GM21526 (cell line): ENCODE measurements around the gene MAPKAP1.
"Not testable (repeated sequence)": the region's sequence is repeated elsewhere in the genome, so short reads cannot be mapped to it uniquely, and the experiment has no call there.

Experiments
- ATAC-seq: cut with Tn5 transposase; IDR thresholded peaks from one replicate; pipeline ENCODE4 v1.9.1; 2021; ENCODE audit warnings: moderate library complexity; ENCODE audit not compliant: unreplicated experiment, low FRiP score

MAPKAP1 gene

DNA sequence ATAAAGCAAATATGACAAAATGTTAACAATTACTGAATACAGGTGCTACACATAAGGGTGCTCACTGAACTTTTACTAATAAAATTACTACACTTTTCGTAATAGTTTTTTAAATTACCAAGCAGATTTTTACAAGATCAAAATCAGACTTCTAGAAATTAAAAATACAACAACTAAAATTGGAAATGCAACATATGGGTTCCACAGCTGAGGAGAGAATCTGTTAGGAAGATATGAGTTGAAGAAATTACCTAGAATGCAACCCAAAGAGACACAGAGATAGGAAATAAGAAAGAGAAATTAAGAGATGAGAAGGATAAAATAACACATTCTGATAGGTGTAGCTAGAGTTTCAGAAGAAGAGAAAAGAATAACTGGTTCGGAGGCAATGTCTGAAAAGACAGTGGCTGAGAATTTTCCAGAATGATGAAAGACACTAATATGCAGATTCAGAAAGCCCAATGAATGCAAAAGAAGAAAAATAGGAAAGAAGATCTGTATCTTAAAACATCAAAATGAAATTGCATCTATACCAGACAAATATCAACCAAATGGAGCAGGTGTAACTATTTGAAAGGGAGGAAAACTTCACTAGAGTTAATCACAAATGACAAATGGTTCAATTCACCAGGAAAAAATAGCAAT is 95.8 kb downstream of the MAPKAP1 start:
- no peak for ATAC-seq

DNA sequence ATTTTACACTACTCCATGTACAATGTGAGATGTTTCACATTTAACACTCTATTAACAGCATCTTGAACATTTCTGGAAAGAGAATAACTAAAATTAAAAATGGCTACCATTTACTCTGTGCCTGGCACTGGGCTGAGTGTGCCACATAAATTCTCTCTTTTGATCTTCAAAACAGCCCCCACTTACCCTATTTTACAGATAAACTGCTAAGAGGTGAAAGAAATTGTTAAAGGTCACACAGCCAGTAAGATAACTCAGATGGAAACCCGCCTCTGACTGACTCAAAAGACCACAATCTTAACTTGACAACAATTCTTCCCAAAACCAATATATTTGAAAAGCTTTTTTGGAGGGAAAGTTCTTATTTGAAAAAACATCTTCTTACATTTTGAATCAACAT is 97.3 kb downstream of the MAPKAP1 start:
- ATAC-seq, result no peak

DNA sequence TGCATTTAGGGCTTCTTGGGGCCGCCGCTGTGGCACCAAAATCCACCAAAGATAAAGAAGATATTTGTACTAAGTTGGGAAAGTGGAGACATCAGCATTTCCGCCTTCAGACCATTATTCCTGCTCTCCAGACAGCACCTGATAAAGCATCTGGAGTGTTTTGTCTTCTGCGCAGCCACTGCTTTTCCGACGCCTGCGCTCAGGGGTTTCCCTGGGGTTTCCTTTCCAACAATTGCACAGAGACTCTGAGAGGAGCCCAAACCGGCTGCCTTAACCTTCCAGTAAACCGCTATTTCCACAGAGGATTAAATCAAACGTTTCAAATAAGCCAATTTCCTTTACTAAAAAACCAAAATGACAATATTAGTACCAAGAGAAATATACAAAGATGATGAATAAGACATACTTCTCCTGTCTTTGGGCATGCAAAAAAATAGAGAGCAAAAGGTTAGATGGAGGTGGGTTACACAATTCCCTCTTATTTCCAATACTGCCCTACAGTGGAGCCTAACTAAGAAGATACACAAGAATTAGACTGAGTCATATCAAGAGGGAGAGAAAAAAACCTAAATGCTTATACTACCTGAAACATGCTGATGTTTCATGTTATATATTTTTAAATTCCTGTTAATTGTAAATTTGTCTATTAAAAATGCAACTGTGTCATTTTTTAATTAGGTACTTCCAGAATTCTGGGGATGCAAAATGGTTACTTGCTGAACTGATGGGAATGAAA is 98.4 kb downstream of the MAPKAP1 start:
- no peak for ATAC-seq

DNA sequence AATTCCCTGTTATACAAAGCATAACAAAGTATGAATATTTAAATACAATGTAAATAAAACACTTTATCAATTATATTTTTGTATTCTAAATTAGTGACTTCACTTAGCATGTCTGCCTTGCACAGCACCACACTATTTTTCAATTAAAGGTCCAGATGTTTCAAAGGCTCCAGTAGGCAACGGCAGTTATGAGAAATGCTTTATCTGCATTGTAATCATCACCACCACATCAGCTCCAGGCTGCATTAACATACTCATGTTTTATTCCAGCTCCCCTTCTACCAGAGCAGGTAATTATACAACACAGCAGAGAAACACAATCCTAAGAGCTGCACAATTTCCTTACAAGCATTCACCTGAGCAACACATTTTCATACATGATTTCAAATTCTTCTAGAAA is 102.8 kb downstream of the MAPKAP1 start:
- ATAC-seq, result no peak

DNA sequence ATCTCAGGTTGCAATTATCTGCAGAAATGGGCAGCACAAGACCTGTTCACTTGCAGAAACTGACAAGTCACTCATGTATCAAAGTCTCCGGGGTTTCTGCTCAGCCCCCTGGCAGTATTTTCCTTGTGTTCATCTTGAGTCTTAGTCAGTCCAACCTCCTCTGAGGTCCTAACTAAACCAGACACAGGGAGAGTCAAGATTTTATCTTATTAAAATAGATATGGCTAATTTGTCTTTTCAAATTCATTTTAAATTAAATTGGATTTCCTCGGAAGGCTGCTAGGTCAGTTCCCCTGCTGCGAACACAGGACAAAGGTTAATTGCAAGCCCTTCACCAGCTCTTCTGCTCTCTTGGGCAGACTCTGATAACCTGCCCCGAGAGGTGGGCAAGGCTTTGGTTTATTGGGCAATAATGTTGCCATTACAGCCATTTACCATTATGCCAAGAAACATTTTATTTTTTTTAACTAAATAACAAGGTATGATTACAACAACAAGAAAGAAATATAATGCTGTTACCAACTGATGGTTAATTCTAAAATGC is 103.5 kb downstream of the MAPKAP1 start:
- ATAC-seq, result no peak

GRCh38 chr9:125601961-125602360 is 105.0 kb downstream of the MAPKAP1 start:
- no peak for ATAC-seq

DNA sequence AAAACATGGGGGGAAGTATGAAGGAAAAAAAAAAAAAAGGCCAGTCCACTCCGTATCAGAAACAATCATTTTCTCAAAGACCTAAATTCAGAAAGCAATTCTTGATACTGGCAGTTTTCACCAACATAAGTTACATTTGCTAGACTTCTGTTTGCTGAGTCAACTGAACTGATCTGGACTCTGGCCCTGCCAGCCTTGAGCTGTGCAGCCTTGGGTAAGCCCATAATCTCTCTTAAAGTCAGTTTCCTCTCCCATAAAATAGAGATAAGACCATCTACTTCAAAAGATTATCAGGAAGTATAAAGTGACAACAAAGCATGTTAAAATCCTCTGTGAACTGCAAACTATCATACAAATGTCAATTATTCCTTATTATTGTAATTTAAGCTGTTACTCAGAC is 106.8 kb downstream of the MAPKAP1 start:
- ATAC-seq, result no peak

GRCh38 chr9:125594223-125594610 is 112.8 kb downstream of the MAPKAP1 start:
- ATAC-seq, result no peak

DNA sequence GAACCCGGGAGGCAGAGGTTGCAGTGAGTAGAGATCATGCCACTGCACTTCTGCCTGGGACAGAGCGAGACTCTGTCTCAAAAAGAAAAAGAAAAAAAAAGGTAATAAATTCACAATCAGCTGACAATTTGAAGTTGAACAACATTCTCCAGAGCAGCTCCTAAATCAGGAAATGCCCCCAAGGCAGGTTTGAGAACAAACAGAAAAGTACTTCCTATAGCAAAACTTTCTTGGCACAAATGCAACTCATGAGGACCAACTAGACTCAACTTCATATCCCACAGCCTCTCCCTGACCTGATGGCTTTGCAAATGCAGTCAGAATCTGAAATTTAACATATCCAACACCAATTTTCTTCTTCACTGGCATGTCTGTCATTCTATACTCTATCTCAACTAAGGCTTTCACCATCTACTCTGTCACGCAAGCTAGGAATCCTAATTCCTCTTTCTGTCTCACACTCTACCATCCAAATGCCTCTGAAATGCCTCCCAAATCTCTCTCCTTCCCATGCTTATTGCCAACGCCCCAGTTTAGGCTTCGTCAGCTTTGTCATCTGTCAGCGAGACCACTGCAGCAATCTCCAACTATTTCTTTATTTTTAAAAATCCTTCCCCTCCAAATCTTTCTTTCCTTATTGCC is 113.3 kb downstream of the MAPKAP1 start:
- ATAC-seq, result no peak

DNA sequence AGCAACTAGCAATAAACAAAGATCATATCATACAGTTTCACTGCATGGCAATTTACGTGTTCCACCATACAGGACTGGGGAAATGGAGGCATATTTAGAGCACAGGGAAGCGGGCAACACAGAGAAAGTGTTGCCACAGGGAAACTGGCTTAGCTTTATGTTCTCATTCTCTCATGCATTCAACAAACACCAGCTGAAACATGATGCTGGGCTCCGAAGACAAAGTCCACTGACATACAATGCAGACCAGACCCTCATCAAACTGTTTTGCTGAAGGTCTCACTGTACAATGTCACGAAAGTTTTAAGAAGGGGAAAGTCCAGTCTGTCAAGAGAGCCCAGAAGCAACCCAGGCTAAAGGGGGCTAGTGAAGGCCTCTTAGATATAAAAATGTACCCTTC is 115.1 kb downstream of the MAPKAP1 start:
- ATAC-seq, result no peak

- no peak for ATAC-seq
Observed at GRCh38 chr9:125591245-125591644, 115.8 kb downstream of the MAPKAP1 start.

- ATAC-seq, result no peak
Observed at GRCh38 chr9:125589287-125589686, 117.7 kb downstream of the MAPKAP1 start.

DNA sequence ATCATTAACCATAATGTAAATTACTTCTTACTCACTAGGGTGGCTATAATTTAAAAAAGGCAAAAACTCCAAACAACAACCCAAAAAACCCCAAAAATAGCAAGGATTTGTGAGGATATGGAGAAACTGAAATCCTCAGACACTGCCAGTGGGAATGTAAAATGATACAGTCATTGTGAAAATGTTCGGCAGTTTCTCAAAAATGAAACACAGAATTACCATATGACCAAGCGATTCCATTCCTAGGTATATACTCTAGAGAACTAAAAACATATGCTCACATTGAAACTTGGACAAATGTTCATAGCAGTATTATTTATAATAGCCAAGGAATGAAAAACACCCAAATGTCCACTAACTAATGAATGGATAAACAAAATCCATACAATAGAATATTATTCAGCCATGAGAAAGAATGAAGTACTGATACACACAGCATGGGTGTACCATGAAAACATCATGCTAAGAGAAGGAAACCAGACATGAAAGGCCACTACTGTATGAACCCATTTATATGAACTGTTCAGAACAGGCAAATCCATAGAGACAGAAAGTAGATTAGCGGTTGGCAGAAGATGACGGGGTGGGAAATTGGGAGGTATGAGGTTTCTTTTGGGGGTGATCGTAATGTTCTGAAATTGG is 119.1 kb downstream of the MAPKAP1 start:
- no peak for ATAC-seq

DNA sequence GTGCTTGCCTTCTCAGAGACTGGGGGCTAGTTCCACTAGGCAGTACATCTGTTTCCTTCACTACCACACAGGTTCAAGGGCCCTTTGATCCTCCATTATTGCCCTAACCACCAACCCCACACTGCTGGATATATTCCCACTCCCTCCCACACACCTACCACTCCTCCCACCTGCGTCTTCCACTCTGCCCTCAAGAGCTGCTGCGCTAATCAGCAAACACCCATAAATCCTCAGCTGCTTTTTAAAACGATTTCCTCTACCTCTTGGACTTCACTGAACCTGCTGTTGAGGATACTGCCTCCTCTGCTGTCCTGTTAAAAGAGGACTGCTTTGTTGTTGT is 120.9 kb downstream of the MAPKAP1 start:
- no peak for ATAC-seq

DNA sequence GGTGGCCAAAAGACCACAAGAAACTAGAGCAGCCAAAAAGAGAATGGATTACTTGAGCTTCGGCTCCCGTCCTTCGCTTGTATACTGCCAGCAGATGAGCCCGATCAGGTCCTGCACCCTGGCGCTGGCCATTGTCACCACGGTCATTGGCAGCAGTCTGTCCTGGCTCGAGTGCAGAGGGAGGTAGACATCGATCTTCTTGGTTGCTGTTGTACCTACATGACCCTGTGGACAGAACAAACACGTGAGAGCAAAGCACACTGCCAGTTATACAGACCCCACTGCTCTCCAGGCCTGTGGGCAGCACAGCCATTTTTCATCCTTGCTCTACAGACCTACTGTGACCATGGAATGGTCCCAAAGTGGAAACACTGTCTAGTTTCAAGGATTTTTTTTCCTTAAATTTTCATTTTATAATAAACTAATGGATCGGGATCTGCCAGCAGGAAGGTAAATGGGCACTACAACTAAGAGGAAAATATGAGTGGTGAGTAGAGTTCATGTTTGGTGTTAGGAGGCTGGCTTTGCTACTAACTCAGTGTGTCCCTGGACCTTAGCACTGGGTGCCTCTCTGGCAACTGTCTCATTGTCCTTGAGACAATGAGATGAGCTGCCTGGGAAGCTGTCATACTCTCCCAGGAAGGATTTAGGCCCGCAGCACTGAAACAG is 121.4 kb downstream of the MAPKAP1 start:
- no peak for ATAC-seq

DNA sequence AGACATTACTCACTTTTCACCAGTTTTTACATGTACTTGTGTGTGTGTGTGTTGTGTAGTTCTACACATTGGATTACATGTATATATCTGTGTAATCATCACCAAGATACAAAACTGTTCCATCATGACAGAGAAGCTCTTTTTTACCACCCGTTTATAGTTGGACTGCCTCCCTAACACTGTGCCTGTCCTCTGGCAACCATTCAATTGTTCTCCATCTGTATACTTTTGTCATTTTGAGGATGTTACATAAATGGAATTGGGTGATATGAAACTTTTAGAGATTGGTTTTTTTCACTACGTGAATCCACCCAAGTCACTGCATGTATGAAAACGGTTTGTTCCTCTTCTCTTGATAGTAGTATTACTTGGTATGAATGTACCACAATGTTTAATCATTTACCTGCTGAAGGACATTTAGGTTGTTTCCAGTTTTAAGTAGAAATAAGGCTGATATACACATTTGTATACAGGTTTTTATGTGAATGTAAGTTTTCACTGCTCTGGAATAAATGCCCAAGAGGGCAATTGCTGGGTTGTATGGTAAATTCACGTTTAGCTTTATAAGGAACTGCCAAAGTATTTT is 126.2 kb downstream of the MAPKAP1 start:
- ATAC-seq, result no peak

- no peak for ATAC-seq
Observed at GRCh38 chr9:125579030-125579932, 127.7 kb downstream of the MAPKAP1 start.

DNA sequence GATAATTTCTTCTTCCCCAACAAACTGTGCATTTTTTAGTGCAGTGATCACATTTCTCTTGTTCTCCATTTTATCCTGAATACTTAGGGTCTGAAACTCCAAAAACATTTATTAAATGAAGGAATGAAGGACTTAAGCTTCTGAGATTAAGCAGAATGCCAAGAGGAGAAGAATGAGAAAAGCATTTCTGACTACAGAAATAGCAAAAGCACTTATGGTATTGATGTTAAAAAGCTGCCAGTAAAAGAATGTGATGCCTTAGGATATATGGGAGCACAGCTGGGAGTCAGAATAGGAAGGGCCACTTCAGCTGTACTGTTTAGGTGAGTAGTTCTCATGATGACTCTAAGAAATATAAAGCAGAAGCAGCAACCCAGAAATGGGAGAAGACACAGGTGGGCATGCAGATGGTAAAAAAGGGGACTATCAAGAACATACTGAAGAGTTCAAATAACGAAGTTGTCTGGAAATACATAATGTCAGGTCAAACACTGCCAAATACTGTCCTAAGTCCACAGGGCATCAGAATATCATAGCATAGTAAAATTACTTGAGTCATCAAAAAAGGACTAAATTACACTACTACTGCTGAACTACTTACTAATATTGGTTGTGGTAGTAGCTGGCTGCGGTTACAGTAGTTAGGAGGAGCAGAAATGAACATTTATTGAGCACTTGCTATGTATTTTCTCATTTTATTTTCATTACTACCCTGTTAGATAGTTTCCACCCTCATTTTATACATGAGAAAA is 132.7 kb downstream of the MAPKAP1 start:
- no peak for ATAC-seq

GRCh38 chr9:125572461-125572860 is 134.5 kb downstream of the MAPKAP1 start:
- ATAC-seq, result not testable (repeated sequence)
